Measurements from ENCODE around the gene ACAA1.

GRCh38 chr3:38168151-38169026 is 31.5 kb upstream of the ACAA1 start:
- TF ChIP-seq SUZ12 (IDR thresholded peaks at IDR 0.05; ENCODE audit: unreplicated experiment): no peak
- TF ChIP-seq CTCF (IDR thresholded peaks at IDR 0.05 in 2 of 3, conservative IDR thresholded peaks at IDR 0.05 in 1 of 3; ENCODE audit: control insufficient read depth in 2 of 3, extremely low read depth in 1 of 3, insufficient read depth in 1 of 3, low read depth in 3 of 3, low read length in 3 of 3): no peak
- no peak for TF ChIP-seq POLR2A (IDR thresholded peaks at IDR 0.05; ENCODE audit: low read depth, low read length)
- TF ChIP-seq IKZF1 (conservative IDR thresholded peaks at IDR 0.05): no peak
- no peak for TF ChIP-seq FOS (IDR thresholded peaks at IDR 0.05; ENCODE audit: borderline replicate concordance, extremely low read depth, insufficient read length)
- no peak for TF ChIP-seq EZH2 (IDR thresholded peaks at IDR 0.05; ENCODE audit: borderline replicate concordance, control insufficient read depth, low read depth, low read length)
- TF ChIP-seq TAF1 (IDR thresholded peaks at IDR 0.05; ENCODE audit: borderline replicate concordance, low read depth, low read length): no peak
- no peak for TF ChIP-seq HDGF (IDR thresholded peaks at IDR 0.05)
- no peak for TF ChIP-seq SREBF2 (IDR thresholded peaks at IDR 0.05; ENCODE audit: low read length)
- TF ChIP-seq ETV6 (conservative IDR thresholded peaks at IDR 0.05 in 1 of 2, IDR thresholded peaks at IDR 0.05 in 1 of 2; ENCODE audit: borderline replicate concordance in 1 of 2, low read depth in 1 of 2): no peak

Data from GM12878 (cell line).